ENCODE data around the gene MBP. TPM values are rescaled to one million over a fixed set of nuclear protein-coding genes. Genes with fewer than 3 reads are reported as not detected.

The MBP gene
- polyA plus RNA-seq, 1 donor from 2014 or later: 3.3 TPM

DNA sequence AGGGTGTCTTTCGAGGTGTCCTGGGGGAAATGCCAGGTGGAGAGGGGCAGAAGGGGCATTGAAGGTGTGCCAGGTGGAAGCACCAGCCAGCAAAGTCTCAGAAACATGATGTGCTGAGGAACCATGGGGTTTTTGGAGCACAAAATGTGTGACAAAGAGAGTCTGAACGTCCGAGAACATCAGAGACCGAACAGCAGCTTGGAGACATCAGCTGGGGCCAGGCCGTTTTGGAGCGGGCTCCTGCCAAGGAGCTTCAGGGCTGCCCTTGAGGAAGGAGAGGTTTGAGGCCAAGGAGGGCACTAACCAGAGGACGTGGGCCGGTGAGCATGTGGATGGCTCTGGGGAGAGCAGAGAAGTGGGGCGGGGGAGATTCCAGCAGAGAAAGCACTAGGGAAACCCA is 5.3 kb upstream of the MBP start:
- H2AFZ ChIP-seq (ENCODE audit: low read depth, low read length): no peak overlapping the region
- H3K36me3 ChIP-seq (ENCODE audit: insufficient read depth, low read length): no peaks in the 10 kb centered on the region
- H3K4me3 ChIP-seq (ENCODE audit: low read length): no peak overlapping the region
- H3K9ac ChIP-seq (ENCODE audit: low read length): no peak overlapping the region
- no peaks in the 10 kb centered on the region for H3K9me2 ChIP-seq (ENCODE audit: insufficient read depth, low read length)
- H3F3A ChIP-seq (ENCODE audit: insufficient read depth, low read length, poor library complexity, severe bottlenecking): no peaks in the 10 kb centered on the region
- no peaks in the 10 kb centered on the region for H3K79me2 ChIP-seq (replicated peaks; ENCODE audit: insufficient read depth, low read length)
- H3K9me3 ChIP-seq (ENCODE audit: low read length): no peaks in the 10 kb centered on the region
- H4K20me1 ChIP-seq (ENCODE audit: insufficient read depth): no peaks in the 10 kb centered on the region
- no peak overlapping the region for H3K4me2 ChIP-seq (ENCODE audit: low read length)
- H3K27me3 ChIP-seq (ENCODE audit: insufficient read depth, low read depth, low read length): peaks cover 17% of the 10 kb centered on the region
- TF ChIP-seq EZH2 (IDR thresholded peaks at IDR 0.05; ENCODE audit: borderline replicate concordance, insufficient read depth, low read length, poor library complexity, severe bottlenecking): no peak
- no peak for TF ChIP-seq REST (IDR thresholded peaks at IDR 0.05; ENCODE audit: borderline replicate concordance)
- no peak for TF ChIP-seq CTCF (IDR thresholded peaks at IDR 0.05; ENCODE audit: poor library complexity, severe bottlenecking)
- no peak for TF ChIP-seq MXI1 (conservative IDR thresholded peaks at IDR 0.05; ENCODE audit: poor library complexity, severe bottlenecking)
- no peak for TF ChIP-seq SMC3 (conservative IDR thresholded peaks at IDR 0.05; ENCODE audit: poor library complexity)
- TF ChIP-seq POLR2AphosphoS5 (IDR thresholded peaks at IDR 0.05): no peak
- no peak for TF ChIP-seq RAD21 (conservative IDR thresholded peaks at IDR 0.05)
- TF ChIP-seq TAF1 (IDR thresholded peaks at IDR 0.05; ENCODE audit: low read depth): no peak
- no peak for TF ChIP-seq EP300 (conservative IDR thresholded peaks at IDR 0.05; ENCODE audit: poor library complexity, severe bottlenecking)
- H3K27ac ChIP-seq (ENCODE audit: low read length): no peak overlapping the region

DNA sequence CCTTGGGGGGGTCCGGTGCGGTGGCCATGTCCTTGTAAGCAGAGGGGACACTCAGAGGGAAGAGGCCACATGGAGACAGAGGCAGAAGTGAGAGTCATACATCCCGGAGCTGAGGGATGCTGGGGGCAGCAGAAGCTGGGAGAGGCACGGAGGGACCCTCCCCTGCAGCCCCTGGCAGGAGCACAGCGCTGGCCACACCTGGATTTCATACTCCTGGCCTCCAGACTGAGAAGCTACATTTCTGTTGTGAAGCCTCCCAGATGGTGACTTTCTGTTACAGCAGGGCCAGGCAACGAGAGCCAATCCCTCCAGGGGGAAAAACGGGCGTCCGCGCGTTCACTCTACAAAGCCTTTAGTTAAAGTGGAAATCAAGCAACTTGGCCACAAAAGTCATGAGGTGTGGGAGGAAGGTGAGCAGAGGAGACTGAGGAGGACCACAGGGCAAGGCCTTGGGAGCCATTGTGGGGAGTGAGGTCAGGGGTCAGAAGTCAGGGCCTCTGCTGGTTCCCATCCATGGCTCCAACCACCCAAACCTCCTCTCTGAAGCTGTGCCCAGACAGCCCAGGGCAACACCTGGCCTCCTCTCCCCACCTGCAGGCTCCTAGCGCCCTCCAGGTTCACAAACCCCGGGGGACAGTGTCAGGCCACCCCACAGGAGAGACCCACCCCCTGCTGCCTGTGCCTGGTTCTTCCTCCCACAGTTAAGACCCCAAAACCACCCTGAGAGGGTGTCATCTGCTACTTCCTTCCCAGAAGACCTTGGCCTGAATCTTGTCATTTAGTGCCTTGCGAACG is 4.5 kb upstream of the MBP start:
- TF ChIP-seq CTCF (IDR thresholded peaks at IDR 0.05; ENCODE audit: poor library complexity, severe bottlenecking) (no peak), RAD21 (conservative IDR thresholded peaks at IDR 0.05) (no peak), EP300 (conservative IDR thresholded peaks at IDR 0.05; ENCODE audit: poor library complexity, severe bottlenecking) (no peak), TAF1 (IDR thresholded peaks at IDR 0.05; ENCODE audit: low read depth) (no peak), REST (IDR thresholded peaks at IDR 0.05; ENCODE audit: borderline replicate concordance) (no peak), EZH2 (IDR thresholded peaks at IDR 0.05; ENCODE audit: borderline replicate concordance, insufficient read depth, low read length, poor library complexity, severe bottlenecking) (no peak), SMC3 (conservative IDR thresholded peaks at IDR 0.05; ENCODE audit: poor library complexity) (no peak), POLR2AphosphoS5 (IDR thresholded peaks at IDR 0.05) (no peak), MXI1 (conservative IDR thresholded peaks at IDR 0.05; ENCODE audit: poor library complexity, severe bottlenecking) (no peak)
- Histone ChIP-seq H3K36me3 (ENCODE audit: insufficient read depth, low read length) (no peaks in the 10 kb centered on the region), H3K4me3 (ENCODE audit: low read length) (no peak overlapping the region), H2AFZ (ENCODE audit: low read depth, low read length) (no peak overlapping the region), H3K4me2 (ENCODE audit: low read length) (no peak overlapping the region), H4K20me1 (ENCODE audit: insufficient read depth) (no peaks in the 10 kb centered on the region), H3F3A (ENCODE audit: insufficient read depth, low read length, poor library complexity, severe bottlenecking) (no peaks in the 10 kb centered on the region), H3K9ac (ENCODE audit: low read length) (no peak overlapping the region), H3K27me3 (ENCODE audit: insufficient read depth, low read depth, low read length) (peaks cover 23% of the 10 kb centered on the region), H3K9me2 (ENCODE audit: insufficient read depth, low read length) (no peaks in the 10 kb centered on the region), H3K27ac (ENCODE audit: low read length) (no peak overlapping the region), H3K9me3 (ENCODE audit: low read length) (no peaks in the 10 kb centered on the region), H3K79me2 (replicated peaks; ENCODE audit: insufficient read depth, low read length) (no peaks in the 10 kb centered on the region)

Data from neural cell (in vitro differentiated cells).